ENCODE measurements around the gene SKIC3.

The SKIC3 gene
- 141 to 202 reads per million in 2 experiments for total RNA-seq

DNA sequence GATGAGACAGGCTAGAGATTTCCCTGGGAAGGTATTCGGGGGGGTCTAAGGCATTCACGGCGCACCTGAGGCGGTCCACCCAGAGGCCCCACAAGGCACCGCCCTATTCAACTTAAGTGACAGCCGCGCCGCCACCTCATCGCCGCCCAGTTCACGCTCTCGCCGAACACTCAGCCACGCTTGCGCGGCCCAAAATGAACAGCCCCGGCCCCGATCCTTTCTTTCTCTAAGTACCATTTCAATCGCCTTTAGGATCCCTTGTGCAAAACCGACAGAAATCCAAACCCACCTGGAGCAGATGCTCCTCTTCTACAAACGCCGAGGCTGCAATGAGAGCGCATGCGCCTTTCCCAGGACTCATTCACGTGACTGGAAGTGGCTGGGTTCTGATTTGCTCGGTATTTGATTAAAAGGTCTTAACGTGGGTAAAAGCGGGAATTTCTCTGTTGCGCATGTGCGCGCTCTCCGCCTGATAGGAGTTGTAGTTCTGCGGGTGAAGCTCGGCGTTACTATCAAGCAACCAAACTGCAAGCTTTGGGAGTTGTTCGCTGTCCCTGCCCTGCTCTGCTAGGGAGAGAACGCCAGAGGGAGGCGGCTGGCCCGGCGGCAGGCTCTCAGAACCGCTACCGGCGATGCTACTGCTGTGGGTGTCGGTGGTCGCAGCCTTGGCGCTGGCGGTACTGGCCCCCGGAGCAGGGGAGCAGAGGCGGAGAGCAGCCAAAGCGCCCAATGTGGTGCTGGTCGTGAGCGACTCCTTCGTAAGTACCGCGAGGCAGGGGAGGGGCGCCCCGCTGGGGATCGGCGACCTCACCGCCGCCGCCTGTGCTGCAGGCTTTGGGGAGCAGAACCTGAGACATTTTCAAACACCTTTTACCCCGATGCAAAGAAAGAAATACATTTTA lies at the start of gene SKIC3, which contains the start of gene ARSK:
TSS of gene SKIC3 (minus strand) at position 331 of the 902 bp plus-strand sequence. CDS start 7,827 bp downstream, outside the sequence.
TSS of gene ARSK (plus strand) at position 455 of the 902 bp plus-strand sequence. CDS start at position 633, 178 bp downstream.
- DNase-seq (ENCODE audit: low read depth), result peak; percentile 87

DNA sequence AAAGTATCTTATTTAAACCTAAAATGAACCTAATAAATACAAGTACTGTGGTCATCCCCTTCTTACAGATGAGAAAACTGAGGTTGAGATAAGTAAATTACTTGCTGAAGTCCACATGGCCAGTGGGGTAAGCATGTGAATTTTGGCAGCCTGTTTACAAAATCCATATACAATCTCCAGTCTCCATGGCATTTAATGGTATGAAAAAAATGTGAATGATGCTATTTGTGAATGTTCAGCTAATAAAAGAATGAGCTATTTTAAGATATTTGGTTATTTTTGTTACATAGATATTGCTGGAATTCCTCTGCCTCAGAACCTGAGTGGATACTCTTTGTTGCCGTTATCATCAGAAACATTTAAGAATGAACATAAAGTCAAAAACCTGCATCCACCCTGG lies 45.8 kb upstream of the SKIC3 start:
- no peak for DNase-seq (ENCODE audit: low read depth)

DNA sequence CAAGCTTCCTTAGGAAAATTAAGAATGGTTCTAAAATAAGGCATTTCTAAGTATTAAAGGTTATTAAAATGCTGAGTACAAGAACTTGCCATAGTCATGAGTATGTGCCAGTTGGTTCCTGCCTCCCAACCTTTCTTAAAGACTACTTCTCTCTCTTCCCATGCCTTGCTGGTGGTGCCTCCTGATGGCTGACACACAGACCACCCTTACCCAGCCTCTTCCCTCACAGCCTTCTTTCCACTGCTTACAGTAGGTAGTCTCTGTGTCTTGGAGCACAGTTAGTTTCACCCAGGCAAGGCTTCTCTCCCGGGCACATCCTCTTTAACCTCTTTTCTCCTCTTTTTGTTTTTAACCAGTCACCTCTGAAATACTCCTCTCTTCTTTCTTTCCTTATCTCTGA lies 44.5 kb upstream of the SKIC3 start:
- no peak for DNase-seq (ENCODE audit: low read depth)

DNA sequence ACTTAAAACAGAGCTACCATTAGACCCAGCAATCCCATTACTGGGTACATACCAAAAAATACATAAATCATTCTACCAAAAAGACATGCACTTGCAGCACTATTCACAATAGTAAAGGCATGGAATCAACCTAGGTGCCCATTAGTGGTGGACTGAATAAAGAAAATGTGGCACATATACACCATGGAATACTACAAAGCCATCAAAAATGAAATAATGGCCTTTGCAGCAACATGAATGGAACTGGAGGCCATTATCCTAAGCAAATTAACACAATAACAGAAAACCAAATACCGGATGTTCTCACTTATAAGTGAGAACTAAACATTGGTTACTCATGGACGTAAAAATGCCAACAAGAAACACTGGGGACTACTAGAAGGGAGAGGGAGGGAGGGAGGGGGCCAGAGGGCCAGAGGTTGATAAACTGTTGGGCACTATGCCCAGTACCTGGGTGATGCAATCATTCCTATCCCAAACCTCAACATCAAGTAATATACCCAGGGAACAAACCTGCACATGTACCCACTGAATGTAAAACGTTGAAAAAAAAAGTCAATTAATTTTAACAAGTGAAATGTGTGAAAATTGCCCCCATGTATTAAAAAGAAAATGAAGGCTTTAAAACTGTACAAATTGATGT lies 40.6 kb upstream of the SKIC3 start:
- DNase-seq (ENCODE audit: low read depth), result no peak

DNA sequence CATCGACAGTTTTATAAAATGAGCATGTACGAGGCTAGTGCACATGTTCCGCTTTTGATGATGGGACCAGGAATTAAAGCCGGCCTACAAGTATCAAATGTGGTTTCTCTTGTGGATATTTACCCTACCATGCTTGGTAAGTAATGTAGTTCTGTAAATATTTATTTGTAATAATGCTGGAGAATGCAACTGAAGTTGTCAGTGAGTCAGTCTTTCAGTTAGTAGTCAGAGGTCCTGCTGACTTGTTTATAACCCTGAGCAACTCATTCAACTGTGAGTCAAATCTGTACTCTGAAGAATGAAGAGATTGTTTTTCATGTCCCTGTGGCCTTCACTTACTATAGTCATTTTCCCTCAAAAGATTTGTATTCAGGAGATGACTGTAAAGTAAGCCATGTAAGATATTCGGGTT lies 36.7 kb upstream of the SKIC3 start:
- no peak for DNase-seq (ENCODE audit: low read depth)

DNA sequence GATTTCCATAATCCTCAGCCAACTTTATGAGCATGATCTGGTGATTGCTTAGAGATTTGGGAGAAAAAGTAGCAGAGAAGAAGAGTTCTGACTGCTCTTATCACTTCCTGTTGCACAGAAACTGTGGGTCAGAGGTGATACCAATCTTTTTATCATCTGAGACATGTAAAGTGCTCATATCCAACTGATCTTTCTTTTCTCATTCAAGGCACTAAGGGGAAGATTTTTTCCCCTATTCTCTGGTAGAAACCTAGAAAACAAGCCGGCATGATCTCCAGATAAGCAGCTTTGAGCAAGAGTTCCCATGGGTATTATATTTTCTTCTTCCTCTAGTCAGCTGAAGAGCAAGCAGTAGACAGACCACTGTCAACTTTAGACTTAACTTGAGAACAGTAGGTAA lies 36.1 kb upstream of the SKIC3 start:
- no peak for DNase-seq (ENCODE audit: low read depth)

DNA sequence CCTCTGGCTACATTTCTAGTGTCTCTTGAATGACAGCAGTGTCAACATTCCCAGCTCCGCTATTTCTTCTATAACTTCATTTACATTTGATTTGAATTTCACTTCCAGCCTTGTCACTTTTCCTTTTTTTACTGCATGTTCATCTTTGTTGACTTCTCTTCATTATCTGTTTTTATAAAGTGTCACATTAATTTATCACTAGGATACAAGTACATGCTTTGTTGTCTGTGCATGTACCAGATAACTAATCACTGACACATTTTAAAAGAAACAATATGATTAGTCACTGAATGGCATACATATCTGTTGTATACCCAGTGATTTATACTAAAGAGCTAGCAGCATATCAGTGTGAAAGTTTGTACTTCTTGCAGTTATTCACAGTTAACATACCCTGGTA lies 29.2 kb upstream of the SKIC3 start:
- no peak for DNase-seq (ENCODE audit: low read depth)

DNA sequence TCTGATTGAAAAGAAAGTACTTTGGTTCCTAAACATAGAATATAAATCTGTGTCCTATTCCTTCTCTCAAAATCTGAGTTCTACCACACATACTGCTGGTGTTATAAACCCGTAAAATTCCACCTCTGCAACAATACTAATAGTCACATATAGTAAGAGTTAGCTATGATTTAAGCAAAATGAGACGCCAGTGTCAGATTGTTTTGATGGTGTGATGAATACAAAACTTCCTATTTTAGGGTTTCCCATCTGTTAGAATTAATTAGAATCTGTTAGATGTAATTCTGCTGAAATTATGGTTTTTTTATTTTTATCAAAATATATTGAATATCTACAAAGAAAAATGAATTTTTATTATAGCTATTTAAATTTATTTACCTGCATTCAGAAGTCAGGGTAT lies 26.8 kb upstream of the SKIC3 start:
- DNase-seq (ENCODE audit: low read depth), result no peak

DNA sequence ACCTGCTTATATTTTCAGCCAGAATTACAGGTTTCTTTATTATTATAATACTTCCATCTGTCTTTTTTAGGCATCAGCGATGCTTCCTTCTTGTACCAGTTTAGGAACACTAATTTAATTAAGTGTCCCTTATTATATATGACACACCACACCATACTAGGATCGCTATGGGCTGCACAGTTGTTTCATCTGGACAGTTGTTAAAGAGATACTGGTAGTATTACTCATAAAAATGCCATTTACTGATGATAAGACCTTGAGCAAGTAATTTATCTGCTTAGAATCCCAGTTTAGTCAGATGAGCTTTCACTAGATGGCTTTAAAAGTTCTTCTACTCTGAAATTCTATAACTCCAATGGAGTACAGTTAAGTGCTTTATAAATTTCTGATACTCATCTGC lies 17.2 kb upstream of the SKIC3 start:
- DNase-seq (ENCODE audit: low read depth), result no peak

DNA sequence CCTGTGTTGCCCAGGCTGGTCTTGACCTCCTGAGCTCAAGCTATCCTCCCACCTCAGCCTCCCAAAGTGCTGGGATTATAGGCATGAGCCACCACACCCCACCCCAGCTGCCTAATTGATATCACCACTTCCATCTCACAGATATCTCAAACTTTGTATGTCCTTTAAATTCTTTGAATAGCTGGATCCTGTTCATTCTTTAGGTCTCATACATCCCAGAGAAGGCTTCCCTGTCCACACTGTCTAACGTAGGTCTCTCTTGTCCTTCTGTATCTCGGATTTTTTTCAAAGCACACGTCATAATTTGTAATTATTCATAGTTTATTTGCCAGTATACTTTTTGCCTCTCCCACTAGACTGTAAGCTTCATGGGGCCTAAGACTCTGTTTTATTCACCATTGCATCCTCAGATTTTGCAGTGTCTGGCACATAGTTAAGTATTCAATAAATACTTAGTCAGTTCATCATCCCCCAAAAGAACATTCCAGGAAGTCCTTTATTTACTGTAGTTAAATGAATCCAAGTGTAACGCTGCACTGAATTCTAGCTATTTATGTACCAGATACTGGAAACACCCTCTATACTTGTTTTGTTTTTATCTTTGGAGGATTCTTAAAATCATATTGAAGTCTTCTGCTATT lies 10.6 kb upstream of the SKIC3 start:
- DNase-seq (ENCODE audit: low read depth), result no peak

DNA sequence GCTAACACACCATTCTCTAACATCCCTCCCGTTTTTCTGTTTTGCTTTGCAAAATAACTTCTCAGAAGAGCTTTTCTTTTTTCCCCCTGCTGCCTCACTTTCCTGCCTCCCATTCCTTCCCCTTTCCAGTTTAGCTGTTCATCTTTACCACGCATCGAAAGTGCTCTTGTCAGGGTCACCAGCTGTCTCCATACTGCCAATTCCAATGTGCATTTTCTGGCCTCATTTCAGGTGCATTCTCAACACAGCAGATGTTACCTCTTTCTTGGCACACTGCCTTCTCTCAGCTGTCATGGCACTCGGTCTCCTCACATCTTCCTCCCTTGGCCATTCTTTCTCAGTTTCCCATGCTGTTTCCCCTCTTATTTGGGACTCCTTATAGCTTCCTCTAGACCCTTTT lies 9.7 kb upstream of the SKIC3 start:
- no peak for DNase-seq (ENCODE audit: low read depth)

DNA sequence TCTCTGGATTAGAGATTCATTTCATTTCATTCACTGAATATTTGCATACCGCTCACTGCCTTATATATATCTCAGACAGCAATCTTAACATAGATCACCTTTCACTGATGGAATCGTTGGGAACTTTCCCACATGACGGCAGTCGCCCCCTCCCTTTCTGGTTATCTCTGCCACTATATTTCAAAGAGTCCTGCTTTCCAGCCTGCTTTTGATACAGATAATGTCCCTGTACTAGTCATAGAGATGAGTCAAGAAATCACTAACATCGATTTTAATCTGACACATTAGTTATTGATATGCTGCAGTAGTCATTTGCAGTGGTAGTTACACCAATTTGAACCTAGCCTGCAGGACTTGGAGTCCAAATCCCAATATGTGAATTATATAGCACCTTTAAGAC lies 8.6 kb upstream of the SKIC3 start:
- no peak for DNase-seq (ENCODE audit: low read depth)

DNA sequence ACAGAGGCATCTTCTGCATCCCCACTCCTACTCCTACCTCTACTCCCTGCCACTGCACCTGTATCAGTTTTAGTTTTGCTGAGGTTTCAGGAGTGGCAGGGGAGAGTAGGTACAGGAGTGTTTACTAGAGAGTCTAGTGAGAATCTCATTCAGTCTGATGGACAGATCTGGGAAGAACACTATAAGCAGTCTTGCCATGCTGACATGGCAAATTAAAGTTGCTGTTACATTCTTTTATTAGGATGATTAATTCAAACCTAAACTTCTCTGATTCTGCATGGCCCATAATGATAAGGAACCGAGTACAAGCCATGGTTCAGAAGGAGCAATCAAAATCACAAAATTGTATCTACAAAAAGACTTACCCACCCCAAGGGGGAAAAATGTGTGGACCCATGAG lies 7.5 kb upstream of the SKIC3 start:
- DNase-seq (ENCODE audit: low read depth), result no peak

DNA sequence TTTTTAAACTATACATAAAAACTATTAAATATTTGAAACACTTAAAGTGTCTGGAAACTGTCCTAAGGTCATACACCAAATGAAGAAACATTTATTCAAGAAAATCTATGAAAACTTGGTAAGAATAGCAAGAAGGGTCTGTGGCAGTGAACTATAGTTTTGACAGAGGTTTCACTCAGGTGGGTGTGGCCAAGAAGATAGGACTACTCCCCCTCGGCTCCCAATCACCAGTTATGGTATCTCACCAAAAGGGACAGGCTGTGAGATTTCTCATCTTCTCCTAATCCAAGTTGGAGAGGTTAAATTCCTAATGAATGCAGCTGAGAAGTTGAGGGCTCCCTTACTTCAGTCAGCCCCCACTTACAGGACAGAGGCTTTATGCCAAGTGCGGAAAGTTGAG lies 3.1 kb upstream of the SKIC3 start:
- no peak for DNase-seq (ENCODE audit: low read depth)

DNA sequence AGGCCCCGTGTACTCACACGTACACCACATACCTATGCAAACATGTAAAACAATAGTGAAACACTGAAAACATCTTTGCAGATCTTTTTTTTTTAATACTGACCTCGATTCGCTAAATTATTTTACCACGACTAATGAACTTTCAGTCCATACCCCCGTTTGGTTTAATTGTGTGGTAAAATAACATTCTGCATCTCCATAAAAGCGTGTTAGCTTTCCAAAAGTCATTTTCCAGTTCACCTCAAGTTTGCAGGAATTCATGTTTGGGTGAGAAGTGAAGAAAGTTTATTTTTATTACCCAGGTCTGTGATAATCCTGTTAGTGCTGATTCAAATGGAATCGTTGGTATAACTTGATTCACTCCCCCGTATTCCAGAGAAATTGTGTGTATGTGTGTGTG lies 776 bp upstream of the SKIC3 start:
- no peak for DNase-seq (ENCODE audit: low read depth)

DNA sequence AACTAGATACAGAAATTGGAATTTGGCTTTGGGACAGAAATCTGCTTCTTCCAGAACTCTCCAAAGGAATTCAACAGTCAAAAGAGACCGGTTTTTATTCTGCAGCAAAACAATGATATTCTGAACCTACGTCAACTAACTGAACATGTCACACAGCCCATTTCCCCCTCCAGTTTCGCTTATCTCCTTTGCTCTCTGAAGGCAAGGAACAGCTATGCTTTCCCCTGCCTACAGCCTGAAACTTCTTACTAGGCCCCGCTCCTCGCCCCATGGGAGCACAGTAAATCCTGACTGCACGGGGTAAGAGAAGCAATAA lies 488 bp downstream of the SKIC3 start:
- DNase-seq (ENCODE audit: low read depth), result no peak

DNA sequence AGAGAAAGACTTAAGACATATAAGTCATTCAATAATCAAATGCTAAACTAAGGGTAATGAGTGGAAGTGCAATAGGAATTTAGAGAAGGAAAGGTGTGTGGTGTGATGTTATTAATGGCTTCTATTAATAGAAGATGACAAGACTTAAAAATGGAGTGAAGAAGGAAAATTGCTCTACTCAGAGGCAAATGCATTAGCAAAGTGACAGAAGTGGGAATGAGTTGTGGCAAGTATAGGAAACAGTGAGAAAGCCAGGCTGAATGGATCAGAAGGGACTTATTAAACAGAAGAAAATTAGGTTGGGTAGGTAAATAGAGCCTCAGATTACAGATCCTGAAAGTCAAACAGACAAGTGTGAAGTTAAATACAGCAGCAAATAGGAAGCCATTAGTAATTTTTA lies 5.7 kb downstream of the SKIC3 start:
- DNase-seq (ENCODE audit: low read depth), result no peak

DNA sequence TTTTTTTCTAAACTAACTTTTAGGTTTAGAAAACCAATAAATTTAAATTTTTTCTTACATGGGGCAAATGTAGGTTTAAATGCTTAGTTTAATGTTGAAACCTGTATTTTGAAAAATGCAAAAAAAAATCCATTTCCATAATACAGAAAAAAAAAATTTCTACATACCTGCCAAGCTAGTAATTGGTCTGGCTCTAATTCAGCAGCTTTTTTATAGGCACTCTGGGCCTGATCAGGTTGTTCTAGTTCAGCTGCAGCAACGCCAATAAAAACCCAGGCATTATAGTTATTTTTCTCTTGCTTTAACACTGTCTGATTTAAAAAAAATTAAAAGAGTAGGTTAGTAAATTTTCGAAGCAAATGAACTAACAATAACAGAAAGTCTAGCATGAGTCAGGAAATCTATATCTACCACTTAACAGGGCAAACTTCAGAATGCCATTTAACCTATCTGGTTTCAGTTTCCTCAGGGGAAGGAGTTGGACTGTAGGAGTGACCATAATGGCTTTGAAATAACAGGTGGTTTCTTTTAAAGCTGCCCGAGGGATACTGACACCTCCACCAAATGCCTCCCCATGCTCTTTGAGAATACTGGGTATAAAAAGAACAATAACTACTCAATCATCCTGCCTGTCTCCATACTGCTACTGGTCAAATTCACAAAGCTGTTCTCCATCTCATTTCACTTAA lies 11.6 kb downstream of the SKIC3 start:
- no peak for DNase-seq (ENCODE audit: low read depth)

DNA sequence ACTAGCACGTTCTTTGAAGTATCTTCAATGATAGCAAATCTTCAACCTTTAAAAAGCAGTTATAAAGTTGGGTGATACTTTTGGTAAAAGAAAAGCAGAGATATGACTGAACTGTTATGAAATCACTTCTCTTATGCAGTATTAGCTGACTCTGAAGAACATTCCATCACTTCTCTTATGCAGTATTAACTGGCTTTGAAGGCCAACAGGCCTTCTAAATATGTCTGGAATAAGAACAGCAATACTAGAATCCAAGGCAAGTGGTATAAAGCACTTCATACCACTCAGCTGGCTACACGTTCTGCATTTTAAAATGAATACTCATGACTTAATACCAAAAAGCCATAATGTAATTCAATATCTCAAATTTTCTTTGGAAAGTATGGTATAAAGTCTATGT lies 17.3 kb downstream of the SKIC3 start:
- no peak for DNase-seq (ENCODE audit: low read depth)

DNA sequence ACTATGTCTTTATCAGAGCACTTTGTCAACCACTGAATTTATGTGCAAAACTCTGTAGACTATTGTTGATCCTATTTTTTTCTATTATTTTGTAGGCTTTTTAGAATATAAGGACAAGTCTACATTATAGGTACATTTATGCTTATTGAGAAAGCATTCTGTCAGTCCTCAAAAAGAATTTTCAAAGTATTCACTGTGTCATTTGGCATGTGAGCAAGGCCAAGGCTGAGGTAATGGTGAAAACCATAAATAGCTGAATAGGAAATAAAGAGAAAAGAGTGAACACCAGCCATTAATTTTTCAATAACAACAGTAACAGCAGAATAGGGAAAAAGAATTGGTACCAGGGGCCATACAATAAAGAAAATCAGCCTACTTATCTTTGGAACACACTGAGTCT lies 21.0 kb downstream of the SKIC3 start:
- no peak for DNase-seq (ENCODE audit: low read depth)

DNA sequence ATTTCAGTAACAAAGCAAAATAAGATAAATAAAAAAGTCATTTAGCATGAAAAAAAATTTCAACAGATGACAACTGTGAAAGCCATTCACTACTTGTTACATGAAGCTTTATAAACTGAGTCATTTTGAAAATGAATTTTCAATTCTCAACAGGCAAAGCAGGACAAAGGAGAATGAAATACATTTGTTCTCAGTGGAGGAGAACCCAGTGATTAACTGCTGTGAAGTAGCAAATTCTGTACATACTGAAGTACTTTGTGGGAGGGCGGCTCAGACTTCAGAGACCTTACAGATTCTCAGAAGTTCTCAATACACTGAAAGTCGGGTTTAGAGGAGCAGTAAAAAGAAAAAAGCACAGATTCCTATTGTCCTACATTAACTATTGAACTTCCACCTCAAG lies 21.7 kb downstream of the SKIC3 start:
- no peak for DNase-seq (ENCODE audit: low read depth)

DNA sequence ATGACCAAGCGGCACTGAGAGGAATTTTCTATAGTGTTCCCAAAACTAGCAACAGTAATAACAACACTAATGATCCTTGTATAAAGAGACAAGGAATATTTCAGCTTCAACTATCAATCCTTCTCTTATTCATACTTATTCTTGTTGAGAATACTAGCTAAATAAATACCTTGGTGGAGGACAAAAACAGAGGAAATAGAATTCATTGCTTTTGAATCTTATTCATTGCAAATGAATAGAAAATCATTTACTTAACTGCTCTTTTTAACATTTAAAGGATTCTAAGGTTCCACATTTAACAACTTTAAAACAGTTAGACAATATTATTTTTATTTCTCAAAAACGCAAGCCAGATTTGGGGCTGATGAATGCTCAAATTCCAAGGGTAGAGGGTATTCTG lies 22.4 kb downstream of the SKIC3 start:
- no peak for DNase-seq (ENCODE audit: low read depth)
